GM18861 (cell line): ENCODE data around the gene LIPK.

Experiments used
- ATAC-seq: cut with Tn5 transposase; IDR thresholded peaks from one replicate; pipeline ENCODE4 v1.9.1; 2021; ENCODE audit not compliant: unreplicated experiment

LIPK gene

GRCh38 chr10:88782222-88782621 is 76.2 kb downstream of the LIPK start:
- no peak for ATAC-seq

DNA sequence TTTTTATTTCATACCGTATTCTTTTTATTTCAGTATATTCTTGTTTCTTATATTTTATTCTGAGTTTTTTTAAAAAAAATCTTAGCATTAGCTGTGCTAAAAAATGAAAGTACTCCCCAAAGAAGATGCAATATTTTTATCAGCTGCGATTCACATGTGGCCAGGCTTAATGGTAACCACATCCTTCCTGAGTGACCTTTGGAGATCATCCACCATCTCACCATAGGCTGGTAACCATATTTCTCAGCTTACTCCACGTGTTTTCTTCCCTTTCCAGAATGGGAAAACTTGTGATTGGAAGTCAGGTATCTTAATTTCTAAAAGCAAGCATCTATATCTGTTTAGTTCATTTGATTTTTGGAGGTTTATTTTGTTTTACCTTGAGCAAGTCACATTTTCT is 77.7 kb downstream of the LIPK start:
- ATAC-seq = no peak

- ATAC-seq = no peak
Measured at GRCh38 chr10:88786032-88786770, 80.2 kb downstream of the LIPK start.

DNA sequence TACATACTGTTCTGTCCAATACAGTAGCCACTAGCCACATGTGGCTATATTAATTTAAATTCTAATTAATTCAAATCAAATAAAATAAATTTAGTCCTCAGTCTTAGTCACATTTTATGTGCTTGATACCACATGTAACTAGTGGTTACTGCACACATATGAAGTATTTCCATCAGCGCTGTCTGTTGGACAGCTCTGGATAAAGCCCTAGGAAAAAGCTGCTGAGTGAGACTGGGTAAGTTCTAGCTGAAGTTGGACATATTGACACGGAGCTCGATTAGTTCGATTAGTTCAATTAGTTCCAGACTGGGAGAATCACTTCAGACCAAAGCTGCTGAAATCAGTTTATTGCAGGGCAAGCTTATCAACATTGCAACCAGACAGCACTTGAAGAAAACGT is 81.4 kb downstream of the LIPK start:
- ATAC-seq = no peak

DNA sequence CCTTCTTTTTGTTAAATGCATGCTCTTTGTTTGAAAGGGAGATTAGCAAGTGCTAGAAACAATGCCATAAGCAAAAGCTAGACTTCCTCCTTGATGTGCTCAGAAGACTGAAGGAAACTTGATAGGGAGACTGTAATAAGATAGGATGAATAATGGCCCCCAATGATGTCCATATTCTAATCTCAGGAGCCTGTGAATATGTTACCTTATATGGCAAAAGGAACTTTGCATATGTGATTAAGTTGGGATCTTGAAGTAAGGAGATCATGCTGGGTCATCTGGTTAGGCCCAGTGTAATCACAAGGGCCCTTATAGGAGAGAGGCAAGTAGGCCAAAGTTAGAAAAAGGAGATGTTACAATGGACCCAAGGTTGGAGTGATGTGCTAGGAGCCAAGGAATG is 82.9 kb downstream of the LIPK start:
- ATAC-seq = no peak

DNA sequence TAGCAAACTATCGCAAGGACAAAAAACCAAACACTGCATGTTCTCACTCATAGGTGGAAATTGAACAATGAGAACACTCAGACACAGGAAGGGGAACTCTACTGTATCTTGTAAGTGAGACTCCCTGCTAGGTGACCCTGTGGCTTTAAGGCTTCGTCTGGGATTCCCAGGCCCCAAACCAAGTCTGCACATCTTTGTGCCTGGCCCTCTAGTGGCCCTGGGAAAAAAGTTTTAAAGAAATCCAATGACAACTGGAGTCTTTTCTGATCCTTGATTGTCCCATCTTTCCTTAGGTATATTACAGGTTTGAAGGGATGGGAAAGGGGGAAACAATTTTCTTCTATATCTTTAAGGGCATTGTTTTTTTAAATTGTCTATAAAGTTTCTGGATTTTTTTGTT is 85.9 kb downstream of the LIPK start:
- no peak for ATAC-seq

DNA sequence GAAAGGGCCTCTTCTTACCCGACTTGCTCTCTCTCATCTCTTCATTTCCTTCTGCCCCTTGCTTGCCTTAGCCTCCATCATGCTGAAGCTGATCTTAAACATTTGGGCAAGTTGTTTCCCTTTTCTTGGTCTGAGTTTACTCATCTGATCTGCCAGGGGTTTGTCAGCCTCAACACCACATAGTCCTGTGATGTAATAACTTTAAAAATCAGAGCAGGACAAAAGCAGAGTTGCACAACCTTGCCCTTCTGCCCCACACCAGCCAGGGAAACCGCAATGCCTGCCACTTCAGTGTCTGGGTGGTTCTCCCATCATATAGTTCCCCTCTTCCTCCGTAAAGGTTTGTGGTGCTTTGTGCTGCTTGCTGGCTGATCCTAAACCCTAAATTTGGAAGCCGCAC is 86.6 kb downstream of the LIPK start:
- no peak for ATAC-seq

GRCh38 chr10:88793712-88794299 is 87.8 kb downstream of the LIPK start:
- no peak for ATAC-seq

- no peak for ATAC-seq
Measured at GRCh38 chr10:88794731-88795130, 88.7 kb downstream of the LIPK start.

- ATAC-seq = no peak
Measured at GRCh38 chr10:88800152-88801125, 94.4 kb downstream of the LIPK start.
